Fibroblast of villous mesenchyme (primary cell): ENCODE data around the gene THOC2. TPM values are rescaled to one million over a fixed set of nuclear protein-coding genes. Genes with fewer than 3 reads are reported as not detected.
"Not testable (repeated sequence)": the region's sequence is repeated elsewhere in the genome, so short reads cannot be mapped to it uniquely, and the experiment has no call there.

ENCODE experiments used
- DNase-seq: peaks from one replicate; pipeline ENCODE4 v3.0.0-alpha.2; 2010; ENCODE audit warnings: low read depth
- H3K4me3 ChIP-seq: 2 replicates; pipeline ENCODE4 v1.5.1; 2011; ENCODE audit warnings: low read depth, mild to moderate bottlenecking, low read length
- total RNA-seq: library from RNA; depleted of rRNA; stranded (reverse); fragments of >200 nt; gene quantifications from 2 replicates; pipeline ENCODE4 v1.2.3, GENCODE V29; 2012
- TF ChIP-seq, protein P1 (sequence below): IDR thresholded peaks from 2 replicates; pipeline ENCODE4 v1.5.1; 2012; ENCODE audit warnings: low read depth, mild to moderate bottlenecking, low read length; ENCODE audit not compliant: insufficient read depth

The THOC2 gene
- total RNA-seq, 1 donor: 101 TPM

GRCh38 chrX:123731258-123731986 is 1.4 kb downstream of the THOC2 start:
- H3K4me3 ChIP-seq: peak overlapping the region; percentile 87
- DNase-seq: peak; percentile 25
- TF ChIP-seq, protein P1, sequence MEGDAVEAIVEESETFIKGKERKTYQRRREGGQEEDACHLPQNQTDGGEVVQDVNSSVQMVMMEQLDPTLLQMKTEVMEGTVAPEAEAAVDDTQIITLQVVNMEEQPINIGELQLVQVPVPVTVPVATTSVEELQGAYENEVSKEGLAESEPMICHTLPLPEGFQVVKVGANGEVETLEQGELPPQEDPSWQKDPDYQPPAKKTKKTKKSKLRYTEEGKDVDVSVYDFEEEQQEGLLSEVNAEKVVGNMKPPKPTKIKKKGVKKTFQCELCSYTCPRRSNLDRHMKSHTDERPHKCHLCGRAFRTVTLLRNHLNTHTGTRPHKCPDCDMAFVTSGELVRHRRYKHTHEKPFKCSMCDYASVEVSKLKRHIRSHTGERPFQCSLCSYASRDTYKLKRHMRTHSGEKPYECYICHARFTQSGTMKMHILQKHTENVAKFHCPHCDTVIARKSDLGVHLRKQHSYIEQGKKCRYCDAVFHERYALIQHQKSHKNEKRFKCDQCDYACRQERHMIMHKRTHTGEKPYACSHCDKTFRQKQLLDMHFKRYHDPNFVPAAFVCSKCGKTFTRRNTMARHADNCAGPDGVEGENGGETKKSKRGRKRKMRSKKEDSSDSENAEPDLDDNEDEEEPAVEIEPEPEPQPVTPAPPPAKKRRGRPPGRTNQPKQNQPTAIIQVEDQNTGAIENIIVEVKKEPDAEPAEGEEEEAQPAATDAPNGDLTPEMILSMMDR: no peak

DNA sequence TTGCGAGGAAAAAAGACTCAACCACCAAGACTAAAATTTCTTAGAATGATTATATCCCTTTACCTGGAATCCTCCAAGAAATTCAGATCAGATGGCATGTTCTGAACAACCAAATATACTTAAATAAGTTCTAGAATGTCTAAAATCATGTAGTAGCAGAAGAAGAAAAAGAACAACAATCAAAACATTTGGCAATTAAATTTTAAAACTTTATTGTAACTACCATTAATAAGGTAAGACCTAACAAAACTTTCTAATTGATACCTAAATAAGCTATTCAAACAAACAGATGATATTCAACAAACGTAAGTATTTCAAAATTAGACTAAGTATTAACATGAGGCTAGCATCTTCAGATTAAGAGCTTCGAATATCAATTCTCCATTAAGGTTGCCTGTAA is 4.3 kb downstream of the THOC2 start:
- TF ChIP-seq, protein P1: no peak
- H3K4me3 ChIP-seq: no peak overlapping the region
- no peak for DNase-seq

GRCh38 chrX:123728016-123728415 is 4.8 kb downstream of the THOC2 start:
- TF ChIP-seq, protein P1: no peak
- no peak overlapping the region for H3K4me3 ChIP-seq
- DNase-seq: no peak

- DNase-seq: not testable (repeated sequence)
Measured at GRCh38 chrX:123722193-123722592, 10.7 kb downstream of the THOC2 start.

GRCh38 chrX:123720486-123720885 is 12.4 kb downstream of the THOC2 start:
- no peak overlapping the region for H3K4me3 ChIP-seq
- TF ChIP-seq, protein P1: no peak

More at GRCh38 chrX:123722193-123722592, 10.7 kb downstream of the THOC2 start:
- H3K4me3 ChIP-seq: not testable (repeated sequence)

DNA sequence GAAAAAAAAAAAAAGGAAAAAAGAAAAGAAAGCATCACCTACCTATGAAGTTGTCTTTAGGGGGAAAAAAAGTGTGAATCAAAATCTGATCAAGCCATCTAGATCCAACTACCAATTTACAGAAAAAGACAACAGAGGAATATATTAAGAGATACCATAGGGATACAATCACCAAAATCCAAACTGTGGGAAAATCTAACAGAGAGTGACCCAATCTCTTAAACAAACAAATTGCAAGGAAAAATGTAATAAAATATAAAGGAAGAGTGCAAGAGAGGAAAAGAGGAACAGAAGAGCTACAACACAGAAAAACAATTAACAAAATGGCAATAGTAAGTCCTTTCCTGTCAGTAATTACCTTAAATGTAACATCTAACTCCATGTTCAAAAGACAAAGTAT is 19.0 kb downstream of the THOC2 start:
- TF ChIP-seq, protein P1: no peak
- DNase-seq: no peak

More at GRCh38 chrX:123720486-123720885, 12.4 kb downstream of the THOC2 start:
- DNase-seq: no peak

GRCh38 chrX:123713434-123713833 is 19.4 kb downstream of the THOC2 start:
- no peak for DNase-seq
- TF ChIP-seq, protein P1: no peak
- no peak overlapping the region for H3K4me3 ChIP-seq

More for the DNA sequence above, 19.0 kb downstream of the THOC2 start:
- no peak overlapping the region for H3K4me3 ChIP-seq

DNA sequence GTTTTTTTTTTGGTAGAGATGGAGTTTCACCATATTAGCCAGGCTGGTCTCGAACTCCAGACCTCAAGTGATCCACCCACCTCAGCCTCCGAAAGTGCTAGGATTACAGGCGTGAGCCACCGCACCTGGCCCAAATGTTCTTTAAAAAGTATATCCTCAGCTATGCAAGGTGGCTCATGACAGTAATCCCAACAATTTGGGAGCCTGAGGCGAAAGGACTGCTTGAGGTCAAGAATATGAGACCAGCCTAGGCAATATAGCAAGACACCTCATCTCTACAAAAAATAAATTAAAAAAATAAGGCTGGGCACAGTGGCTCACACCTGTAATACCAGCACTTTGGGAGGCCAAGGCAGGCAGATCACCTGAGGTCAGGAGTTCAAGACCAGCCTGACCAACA is 21.7 kb downstream of the THOC2 start:
- DNase-seq: not testable (repeated sequence)

More for the DNA sequence above, 21.7 kb downstream of the THOC2 start:
- not testable (repeated sequence) for H3K4me3 ChIP-seq
